ENCODE results near the gene DLGAP1.

DNA sequence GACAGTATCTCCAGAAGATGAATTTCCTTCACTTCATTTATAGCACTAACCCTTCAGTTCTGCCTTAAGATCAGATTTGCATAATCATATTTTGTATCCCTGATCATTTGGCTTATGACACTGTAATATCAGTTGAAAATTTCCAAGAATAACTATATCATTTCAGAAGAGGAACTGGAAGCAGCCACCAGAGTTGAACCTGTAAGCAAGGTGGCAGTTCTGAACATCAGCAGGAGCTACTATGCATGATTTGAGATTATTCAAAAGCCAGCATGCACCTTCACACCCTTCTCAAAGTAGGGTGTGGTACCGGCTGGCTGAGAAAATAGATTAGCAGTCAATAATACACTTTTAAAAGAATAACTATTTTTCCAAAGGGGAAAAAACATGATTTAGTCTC is 328.2 kb downstream of the DLGAP1 start:
- TF ChIP-seq, protein P1, sequence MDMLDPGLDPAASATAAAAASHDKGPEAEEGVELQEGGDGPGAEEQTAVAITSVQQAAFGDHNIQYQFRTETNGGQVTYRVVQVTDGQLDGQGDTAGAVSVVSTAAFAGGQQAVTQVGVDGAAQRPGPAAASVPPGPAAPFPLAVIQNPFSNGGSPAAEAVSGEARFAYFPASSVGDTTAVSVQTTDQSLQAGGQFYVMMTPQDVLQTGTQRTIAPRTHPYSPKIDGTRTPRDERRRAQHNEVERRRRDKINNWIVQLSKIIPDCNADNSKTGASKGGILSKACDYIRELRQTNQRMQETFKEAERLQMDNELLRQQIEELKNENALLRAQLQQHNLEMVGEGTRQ (CRISPR knock-in tag; IDR thresholded peaks at IDR 0.05): no peak
- TF ChIP-seq CREM (CRISPR knock-in tag; IDR thresholded peaks at IDR 0.05) (no peak), SP1 (CRISPR knock-in tag; conservative IDR thresholded peaks at IDR 0.05) (no peak), ETV6 (CRISPR knock-in tag; IDR thresholded peaks at IDR 0.05) (no peak), NFATC4 (CRISPR knock-in tag; IDR thresholded peaks at IDR 0.05) (no peak), NFE2L1 (CRISPR knock-in tag; IDR thresholded peaks at IDR 0.05) (no peak), MYBL2 (CRISPR knock-in tag; IDR thresholded peaks at IDR 0.05) (no peak), KAT7 (CRISPR knock-in tag; IDR thresholded peaks at IDR 0.05; ENCODE audit: borderline replicate concordance) (no peak), FOXJ3 (CRISPR knock-in tag; IDR thresholded peaks at IDR 0.05; ENCODE audit: borderline replicate concordance) (no peak)
- TF ChIP-seq, protein P2, sequence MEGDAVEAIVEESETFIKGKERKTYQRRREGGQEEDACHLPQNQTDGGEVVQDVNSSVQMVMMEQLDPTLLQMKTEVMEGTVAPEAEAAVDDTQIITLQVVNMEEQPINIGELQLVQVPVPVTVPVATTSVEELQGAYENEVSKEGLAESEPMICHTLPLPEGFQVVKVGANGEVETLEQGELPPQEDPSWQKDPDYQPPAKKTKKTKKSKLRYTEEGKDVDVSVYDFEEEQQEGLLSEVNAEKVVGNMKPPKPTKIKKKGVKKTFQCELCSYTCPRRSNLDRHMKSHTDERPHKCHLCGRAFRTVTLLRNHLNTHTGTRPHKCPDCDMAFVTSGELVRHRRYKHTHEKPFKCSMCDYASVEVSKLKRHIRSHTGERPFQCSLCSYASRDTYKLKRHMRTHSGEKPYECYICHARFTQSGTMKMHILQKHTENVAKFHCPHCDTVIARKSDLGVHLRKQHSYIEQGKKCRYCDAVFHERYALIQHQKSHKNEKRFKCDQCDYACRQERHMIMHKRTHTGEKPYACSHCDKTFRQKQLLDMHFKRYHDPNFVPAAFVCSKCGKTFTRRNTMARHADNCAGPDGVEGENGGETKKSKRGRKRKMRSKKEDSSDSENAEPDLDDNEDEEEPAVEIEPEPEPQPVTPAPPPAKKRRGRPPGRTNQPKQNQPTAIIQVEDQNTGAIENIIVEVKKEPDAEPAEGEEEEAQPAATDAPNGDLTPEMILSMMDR (IDR thresholded peaks at IDR 0.05): no peak
- TF ChIP-seq, protein P3, sequence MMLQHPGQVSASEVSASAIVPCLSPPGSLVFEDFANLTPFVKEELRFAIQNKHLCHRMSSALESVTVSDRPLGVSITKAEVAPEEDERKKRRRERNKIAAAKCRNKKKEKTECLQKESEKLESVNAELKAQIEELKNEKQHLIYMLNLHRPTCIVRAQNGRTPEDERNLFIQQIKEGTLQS (CRISPR knock-in tag; conservative IDR thresholded peaks at IDR 0.05): no peak
- TF ChIP-seq, protein P4, sequence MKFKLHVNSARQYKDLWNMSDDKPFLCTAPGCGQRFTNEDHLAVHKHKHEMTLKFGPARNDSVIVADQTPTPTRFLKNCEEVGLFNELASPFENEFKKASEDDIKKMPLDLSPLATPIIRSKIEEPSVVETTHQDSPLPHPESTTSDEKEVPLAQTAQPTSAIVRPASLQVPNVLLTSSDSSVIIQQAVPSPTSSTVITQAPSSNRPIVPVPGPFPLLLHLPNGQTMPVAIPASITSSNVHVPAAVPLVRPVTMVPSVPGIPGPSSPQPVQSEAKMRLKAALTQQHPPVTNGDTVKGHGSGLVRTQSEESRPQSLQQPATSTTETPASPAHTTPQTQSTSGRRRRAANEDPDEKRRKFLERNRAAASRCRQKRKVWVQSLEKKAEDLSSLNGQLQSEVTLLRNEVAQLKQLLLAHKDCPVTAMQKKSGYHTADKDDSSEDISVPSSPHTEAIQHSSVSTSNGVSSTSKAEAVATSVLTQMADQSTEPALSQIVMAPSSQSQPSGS (CRISPR knock-in tag; IDR thresholded peaks at IDR 0.05; ENCODE audit: borderline replicate concordance, low read depth): no peak
- TF ChIP-seq, protein P5, sequence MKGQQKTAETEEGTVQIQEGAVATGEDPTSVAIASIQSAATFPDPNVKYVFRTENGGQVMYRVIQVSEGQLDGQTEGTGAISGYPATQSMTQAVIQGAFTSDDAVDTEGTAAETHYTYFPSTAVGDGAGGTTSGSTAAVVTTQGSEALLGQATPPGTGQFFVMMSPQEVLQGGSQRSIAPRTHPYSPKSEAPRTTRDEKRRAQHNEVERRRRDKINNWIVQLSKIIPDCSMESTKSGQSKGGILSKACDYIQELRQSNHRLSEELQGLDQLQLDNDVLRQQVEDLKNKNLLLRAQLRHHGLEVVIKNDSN (CRISPR knock-in tag; IDR thresholded peaks at IDR 0.05): no peak

Data from WTC11 (cell line).